Tibial nerve (tissue), 3 donors: ENCODE measurements around the gene CCL23.

Experiments
- EP300 ChIP-seq, 2 donors: sonication (generic); formaldehyde crosslinking; IDR thresholded peaks; one replicate each; pipeline ENCODE4 v1.6.1; 2017; ENCODE audit warnings: antibody characterized with exemption in 2 of 2, mild to moderate bottlenecking in 1 of 2
- POLR2A ChIP-seq, 2 donors: fragments of 450-650 bp; IDR thresholded peaks; one replicate each; pipeline ENCODE4 v1.6.1; 2017; ENCODE audit warnings: antibody characterized with exemption in 2 of 2, mild to moderate bottlenecking in 2 of 2, moderate library complexity in 2 of 2

DNA sequence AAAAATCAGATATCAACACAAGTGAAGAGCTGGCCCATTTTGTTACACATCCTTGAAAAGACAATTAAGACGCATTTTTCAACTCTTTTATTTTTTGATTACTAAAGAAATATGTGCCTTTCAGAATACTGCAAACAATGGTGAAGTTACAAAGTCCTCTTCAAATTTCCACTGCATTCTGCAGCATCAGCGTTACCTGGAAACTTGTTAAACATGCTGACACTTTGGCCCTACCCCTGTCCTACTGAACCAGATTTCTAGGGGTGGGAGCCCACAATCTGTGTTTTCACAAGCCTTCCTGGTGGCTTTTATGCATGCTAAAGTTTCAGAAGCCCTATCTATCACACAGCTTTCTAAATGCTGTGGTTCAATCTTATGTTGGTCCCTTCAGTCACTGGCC, 26.7 kb downstream of the CCL23 start:
- TF ChIP-seq EP300 (IDR thresholded peaks at IDR 0.05) (no peak), POLR2A (IDR thresholded peaks at IDR 0.05) (no peak)
